ENCODE measurements around the gene MRPS6.

Gene MRPS6

GRCh38 chr21:34105947-34106541 lies 32.7 kb downstream of the MRPS6 start:
- no peak for DNase-seq

GRCh38 chr21:34107606-34108005 lies 34.2 kb downstream of the MRPS6 start:
- no peak for DNase-seq

GRCh38 chr21:34109075-34109474 lies 35.7 kb downstream of the MRPS6 start:
- no peak for DNase-seq

DNA sequence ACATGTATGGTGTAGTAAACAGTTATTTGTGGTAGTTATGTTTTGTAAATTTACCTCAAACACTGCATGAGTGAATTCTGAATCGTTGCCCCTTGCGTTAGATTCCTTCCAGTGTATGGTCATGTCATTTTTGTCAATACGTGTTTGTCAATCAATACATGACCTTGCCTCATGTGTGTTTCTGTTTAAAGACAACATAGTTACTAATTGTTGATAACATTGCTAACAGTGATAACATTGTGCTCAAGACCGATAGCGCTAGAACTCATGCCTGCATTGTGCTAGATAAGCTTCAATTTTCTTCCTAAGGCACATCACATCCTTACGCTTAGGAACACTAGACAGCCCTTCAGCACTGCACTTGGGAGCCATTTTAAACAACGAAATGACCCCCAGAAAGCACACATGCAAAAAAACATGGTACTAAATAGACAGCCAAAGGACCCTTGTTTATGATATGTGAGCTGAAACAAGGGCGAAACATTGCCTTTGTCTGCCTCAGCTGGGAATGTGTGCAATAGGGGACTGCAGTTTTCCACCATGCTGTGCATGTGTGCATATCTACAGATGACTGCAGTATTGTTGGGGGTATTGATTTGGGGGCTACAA lies 37.3 kb downstream of the MRPS6 start:
- no peak for DNase-seq

DNA sequence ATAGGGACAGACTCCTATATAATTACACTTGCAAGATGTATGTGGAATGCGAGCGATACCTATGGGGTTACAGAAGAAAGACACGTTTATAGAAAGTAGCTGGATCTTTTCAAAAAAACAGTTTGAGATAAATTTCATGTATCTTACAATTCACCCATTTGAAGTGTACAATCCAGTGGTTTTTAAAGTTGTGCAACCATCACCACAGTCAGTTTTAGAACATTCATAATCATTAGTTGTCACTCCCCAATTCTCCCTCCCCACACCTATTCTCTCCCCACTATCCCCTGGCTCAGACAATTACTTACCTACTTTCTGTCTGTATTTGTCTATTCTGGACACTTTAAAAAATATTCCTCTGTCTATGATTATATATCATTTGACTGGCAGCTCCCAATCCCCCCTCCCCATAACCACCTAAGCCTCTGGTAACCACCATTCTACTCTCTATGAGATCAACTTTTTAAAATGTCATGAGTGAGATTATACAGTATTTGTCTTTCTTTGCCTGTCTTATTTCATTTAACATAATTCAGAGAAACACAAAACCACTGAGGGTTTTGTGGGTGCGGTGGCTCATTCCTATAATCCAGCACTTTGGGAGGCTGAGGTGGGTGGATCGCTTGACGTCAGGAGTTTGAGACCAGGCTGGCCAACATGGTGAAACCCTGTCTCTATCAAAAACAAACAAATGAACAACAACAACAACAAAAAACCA lies 39.1 kb downstream of the MRPS6 start:
- no peak for DNase-seq

DNA sequence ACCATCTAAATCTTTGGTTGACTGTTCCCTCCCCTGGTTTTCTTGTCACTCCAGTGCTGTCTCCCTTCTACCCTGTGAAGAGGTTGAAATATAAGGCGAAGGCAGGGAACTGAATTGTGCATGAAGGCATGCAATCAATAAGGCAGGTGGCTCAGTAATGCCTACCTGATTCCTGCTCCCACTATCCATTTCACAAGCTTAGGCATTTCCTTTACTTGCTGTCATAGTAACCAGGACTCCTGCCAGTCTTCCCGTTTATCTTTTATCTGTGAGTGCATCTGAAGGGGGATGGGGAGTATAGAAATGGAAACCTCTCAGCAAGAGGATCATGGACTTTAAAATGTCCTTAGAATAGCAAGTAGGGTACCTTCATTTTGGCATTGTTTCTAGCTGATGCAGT lies 40.5 kb downstream of the MRPS6 start:
- DNase-seq = no peak

DNA sequence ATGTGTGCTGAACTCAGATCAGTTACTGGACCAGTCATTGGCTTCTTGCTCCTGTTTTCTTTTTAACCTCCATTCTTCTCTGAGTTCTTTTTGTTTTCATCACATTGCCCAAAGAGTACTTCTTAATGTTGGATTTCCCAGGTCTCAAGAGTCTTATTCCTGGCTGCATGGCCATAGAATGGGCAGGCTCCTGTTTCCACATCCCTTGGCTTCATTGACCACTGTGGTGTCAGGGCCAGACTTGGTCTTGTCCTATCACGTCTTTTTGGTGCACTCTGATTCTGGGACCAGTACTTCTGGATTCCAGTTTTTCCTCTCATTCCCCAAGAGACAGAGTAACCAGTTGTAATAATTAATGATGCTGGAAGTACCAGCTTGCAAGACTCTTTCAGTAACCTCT lies 41.8 kb downstream of the MRPS6 start:
- DNase-seq = no peak

DNA sequence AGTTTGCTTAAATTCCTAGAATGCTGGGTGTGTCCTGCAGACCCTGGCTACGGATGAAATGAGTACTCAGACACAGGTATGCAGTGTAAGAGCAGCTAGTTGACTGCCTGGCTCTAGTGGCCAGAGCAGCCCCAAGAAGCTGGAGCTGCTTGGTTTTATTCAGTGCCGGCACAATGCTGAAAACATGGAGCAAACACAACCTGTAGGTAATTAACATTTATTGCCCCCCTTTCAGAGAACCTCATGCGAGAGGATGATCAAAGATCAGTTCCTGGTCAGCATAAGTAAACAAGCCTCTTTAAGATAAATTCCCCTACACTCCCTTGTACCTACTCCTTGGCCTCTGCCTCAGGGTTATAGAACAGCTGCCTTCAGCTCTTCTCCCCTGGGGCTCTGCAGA lies 43.2 kb downstream of the MRPS6 start:
- no peak for DNase-seq

DNA sequence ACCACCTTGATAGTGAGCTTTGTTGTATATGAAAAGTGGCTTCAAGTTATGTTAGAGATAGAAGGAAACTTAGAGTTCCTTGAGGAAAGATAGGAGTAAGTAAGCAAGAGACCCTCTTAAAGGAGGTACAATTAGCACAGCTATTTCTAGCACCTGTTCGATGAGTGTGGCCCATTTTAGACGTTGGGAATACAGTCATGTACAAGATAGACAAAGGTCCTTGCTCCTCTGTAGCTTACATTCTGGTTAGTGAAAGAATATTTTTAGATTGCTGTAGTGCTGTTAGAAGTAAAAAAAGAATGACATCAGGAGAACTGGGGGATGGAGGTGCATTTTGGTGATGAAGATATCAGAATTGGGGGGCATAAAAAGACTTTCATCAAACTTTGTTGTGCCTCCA lies 47.5 kb downstream of the MRPS6 start:
- DNase-seq = no peak

DNA sequence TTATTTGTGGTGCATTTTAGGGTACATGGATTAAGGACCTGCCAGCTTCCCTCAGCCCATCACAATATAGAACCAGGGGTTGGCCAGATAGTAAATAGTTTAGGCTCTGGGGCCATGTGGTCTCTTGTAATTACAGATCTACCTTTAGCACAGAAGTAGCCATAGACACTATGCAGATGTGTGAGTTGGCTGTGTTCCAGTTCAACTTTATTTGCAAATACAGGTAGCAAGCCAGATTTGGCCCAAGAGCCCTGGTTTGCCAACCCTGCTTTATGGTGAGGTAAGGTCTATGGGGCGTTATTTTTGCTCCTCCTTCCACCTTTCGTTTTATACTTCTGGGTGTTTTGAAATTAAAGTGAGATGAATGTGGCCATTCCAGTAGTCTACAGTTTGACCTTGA lies 48.7 kb downstream of the MRPS6 start:
- no peak for DNase-seq

- DNase-seq = no peak
Observed at GRCh38 chr21:34123609-34124008, 50.2 kb downstream of the MRPS6 start.

DNA sequence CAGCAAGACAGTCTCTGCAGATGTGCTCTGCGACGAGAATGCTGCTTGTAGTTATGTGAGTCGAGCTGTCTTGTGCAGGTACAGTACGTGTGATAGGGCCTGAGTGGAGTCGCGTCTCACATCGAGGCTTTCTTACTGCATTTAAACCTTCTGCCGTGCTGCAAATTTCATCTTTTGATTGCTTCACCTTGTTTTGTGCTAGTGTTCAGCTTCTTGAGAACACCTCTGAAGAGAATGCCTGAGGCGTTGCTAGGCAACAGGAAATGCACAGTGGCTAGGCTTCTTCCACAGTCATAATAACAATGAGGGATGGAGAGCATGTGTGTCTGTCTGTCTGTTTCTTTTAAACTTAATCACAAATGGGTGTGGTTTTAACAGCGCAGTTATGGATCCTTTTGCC lies 52.9 kb downstream of the MRPS6 start:
- no peak for DNase-seq

- no peak for DNase-seq
Observed at GRCh38 chr21:34126691-34127090, 53.3 kb downstream of the MRPS6 start.

DNA sequence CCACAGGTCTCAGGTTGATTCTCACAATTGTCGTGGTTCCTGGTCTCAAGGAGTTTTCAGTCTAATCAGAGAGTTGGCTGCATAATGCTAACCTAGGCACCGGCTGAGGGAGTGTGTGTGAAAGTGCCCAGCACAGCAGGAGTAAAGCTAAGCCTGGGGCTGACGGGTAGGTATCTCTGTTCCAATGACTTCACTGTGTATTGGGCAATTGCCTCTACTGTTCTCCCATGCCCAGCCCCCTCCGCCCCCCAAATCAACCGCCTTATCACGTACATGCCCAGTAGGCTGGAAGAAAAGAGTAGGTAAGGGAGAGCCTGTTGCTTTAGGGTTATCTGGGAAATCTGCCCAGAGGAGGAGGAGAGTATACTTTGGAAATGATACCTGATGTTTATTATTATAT lies 54.7 kb downstream of the MRPS6 start:
- DNase-seq = no peak

- DNase-seq = no peak
Observed at GRCh38 chr21:34128674-34129038, 55.3 kb downstream of the MRPS6 start.

DNA sequence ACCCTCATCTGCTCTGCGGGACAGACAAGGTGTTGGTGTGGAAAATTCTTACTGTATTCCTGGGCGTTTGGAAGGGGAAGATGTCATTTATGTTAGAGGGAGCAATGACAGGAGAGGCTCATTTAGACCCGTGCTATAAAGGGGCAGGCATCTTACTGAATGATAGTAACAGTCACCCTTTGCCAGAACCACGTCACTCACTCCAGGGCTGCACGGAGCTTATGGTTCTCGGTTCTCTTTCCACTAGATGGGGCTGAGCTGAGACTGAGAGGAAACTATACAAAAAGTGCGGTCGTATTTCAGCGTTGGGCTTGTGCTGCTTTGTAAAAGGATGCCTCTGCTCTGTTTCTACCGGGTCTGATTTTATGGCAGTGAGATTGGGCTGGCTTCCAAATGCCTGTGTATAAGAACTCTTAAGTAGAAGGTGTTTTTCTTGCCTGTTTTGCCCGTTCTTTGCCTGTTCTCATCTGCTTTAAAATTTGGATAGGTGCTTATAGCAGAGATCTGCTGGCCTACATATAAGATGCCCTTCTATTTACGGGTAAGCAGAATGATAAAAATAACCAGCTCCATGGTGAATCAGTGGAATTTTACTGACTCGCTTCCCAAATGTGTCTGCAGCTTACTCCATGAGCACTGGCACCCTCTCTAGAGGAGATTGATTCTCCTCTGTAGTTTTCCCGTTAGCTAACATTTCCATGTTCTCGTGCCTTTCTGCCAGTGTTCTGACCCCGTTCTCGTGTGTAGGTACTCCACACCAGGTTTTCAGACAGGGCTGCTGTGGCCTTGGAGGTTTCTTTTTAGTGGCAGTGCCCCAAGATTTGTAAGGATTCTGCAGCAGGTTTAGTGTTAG lies 55.9 kb downstream of the MRPS6 start:
- no peak for DNase-seq

GRCh38 chr21:34129901-34130715 lies 56.7 kb downstream of the MRPS6 start:
- no peak for DNase-seq

DNA sequence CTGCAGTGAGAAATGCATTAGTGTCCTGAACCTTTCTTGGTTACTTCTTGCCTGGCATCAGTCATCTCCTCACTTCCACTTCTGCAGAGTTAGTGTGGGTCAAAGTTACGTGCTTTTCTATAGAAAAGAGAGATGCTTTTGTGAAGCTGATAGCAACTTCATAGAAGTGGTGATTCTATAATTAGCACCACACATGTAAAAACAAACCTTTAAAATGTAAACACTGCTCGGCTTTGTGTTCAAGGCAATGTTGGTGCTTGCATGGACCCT lies 57.3 kb downstream of the MRPS6 start:
- DNase-seq = no peak

GRCh38 chr21:34131586-34131985 lies 58.2 kb downstream of the MRPS6 start:
- no peak for DNase-seq

DNA sequence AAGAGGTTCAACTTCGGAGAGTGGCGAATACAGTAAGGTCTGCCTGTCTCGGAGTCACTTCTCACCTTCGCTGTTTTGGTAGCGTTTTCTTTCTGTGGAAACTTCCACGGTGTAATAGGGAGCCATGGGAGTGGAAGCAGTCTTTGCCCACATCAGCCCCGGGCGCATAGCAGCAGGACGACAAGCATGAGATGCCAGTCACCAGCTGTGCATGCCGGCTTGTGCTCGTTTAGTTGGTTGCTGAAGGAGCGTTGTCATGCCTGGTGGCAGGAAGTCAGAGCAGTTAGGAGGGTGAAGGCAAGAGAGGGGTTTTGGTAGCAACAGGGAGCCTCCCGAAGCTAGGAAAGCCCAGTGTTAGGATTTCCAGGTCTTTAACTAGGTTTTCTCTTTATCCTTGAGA lies 58.8 kb downstream of the MRPS6 start:
- no peak for DNase-seq

DNA sequence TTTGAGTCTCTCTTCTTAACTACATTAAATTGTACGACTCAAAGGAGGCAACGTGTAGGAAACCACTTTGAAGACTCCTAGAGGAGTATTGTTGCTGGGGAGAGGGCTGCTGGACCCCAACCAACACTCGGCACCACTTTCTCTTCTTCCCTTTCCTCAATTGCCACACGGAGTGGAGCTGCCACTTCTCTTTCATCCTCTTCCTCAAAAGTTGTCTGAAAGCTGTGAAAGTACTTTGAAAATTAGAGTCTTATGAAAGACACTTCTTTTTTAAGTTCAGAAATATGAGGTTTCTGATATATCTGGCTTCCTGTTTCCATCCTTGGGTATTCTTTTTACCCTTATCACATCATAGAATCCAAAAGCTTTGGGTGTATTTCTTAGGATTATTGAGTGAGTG lies 59.5 kb downstream of the MRPS6 start:
- peak; percentile 25 for DNase-seq

GRCh38 chr21:34133392-34133791 lies 60.0 kb downstream of the MRPS6 start:
- DNase-seq = peak; percentile 5

DNA sequence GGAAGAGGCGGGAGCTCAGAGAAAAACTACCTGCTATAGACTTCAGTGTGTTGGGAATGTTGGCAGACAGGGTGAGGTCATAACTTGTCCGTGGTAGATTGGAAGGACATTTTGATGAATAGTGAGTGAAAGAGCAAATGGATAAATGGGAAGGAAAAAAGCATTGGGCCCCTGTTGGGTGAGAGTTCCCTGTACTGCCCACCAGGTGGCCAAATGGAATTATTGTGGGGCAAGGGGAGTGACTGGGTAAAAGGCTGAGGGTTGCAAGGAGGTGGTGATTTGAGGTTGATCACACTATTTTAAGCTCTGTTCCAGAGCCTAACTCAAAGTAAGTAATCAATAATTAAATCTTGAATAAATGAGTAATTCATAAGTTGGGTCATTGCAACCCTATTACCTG lies 60.4 kb downstream of the MRPS6 start:
- DNase-seq = no peak
